IPS-NIHi7 (cell line): ENCODE measurements around the gene ITGB3.
"Not testable (repeated sequence)": the region's sequence is repeated elsewhere in the genome, so short reads cannot be mapped to it uniquely, and the experiment has no call there.

ENCODE experiments used
- DNase-seq: peaks from one replicate; pipeline ENCODE4 v3.0.0; 2012; ENCODE audit warnings: mixed read lengths; ENCODE audit errors: extremely low spot score

ITGB3 gene

GRCh38 chr17:47223007-47223406 is 30.6 kb upstream of the ITGB3 start:
- DNase-seq: no peak

- no peak for DNase-seq
These were observed 30.2 kb upstream of the ITGB3 start for GRCh38 chr17:47223460-47223859.

GRCh38 chr17:47224077-47224476 is 29.6 kb upstream of the ITGB3 start:
- DNase-seq: not testable (repeated sequence)

GRCh38 chr17:47224966-47225365 is 28.7 kb upstream of the ITGB3 start:
- no peak for DNase-seq

- no peak for DNase-seq
These were observed 28.2 kb upstream of the ITGB3 start for GRCh38 chr17:47225436-47225858.

GRCh38 chr17:47225911-47226688 is 27.5 kb upstream of the ITGB3 start:
- DNase-seq: no peak

- DNase-seq: no peak
These were observed 25.8 kb upstream of the ITGB3 start for GRCh38 chr17:47227862-47228261.

- DNase-seq: peak; percentile 93
These were observed 23.8 kb upstream of the ITGB3 start for GRCh38 chr17:47229535-47230443.

- DNase-seq: no peak
These were observed 22.8 kb upstream of the ITGB3 start for GRCh38 chr17:47230864-47231263.

GRCh38 chr17:47231334-47231733 is 22.3 kb upstream of the ITGB3 start:
- no peak for DNase-seq

- no peak for DNase-seq
These were observed 21.8 kb upstream of the ITGB3 start for GRCh38 chr17:47231866-47232265.

- DNase-seq: no peak
These were observed 21.2 kb upstream of the ITGB3 start for GRCh38 chr17:47232465-47232864.

- no peak for DNase-seq
These were observed 18.1 kb upstream of the ITGB3 start for GRCh38 chr17:47235506-47235905.

- DNase-seq: no peak
These were observed 17.7 kb upstream of the ITGB3 start for GRCh38 chr17:47235923-47236322.

GRCh38 chr17:47237841-47238240 is 15.8 kb upstream of the ITGB3 start:
- no peak for DNase-seq

GRCh38 chr17:47238321-47239010 is 15.2 kb upstream of the ITGB3 start:
- no peak for DNase-seq

GRCh38 chr17:47239619-47239966 is 14.0 kb upstream of the ITGB3 start:
- no peak for DNase-seq

- DNase-seq: no peak
These were observed 13.5 kb upstream of the ITGB3 start for GRCh38 chr17:47239967-47240651.

GRCh38 chr17:47240806-47241205 is 12.8 kb upstream of the ITGB3 start:
- no peak for DNase-seq

GRCh38 chr17:47242648-47243047 is 11.0 kb upstream of the ITGB3 start:
- DNase-seq: no peak

GRCh38 chr17:47243737-47244598 is 9.7 kb upstream of the ITGB3 start:
- DNase-seq: no peak
